MCF 10A (cell line): ENCODE measurements around the gene VSX2. TPM values are rescaled to one million over a fixed set of nuclear protein-coding genes. Genes with fewer than 3 reads are reported as not detected.

ENCODE experiments used
- BruUV-seq: library from RNA; stranded (reverse); fragments of 400-500 nt; replicated peaks from 2 replicates; lab custom pipeline; 2021; lab: Mats Ljungman, UMichigan
- CTCF ChIA-PET: fragments of 300-600 bp; sonication (Branson Sonifier 250); formaldehyde crosslinking; extraction: SDS; loops from one replicate; lab custom pipeline; 2021; ENCODE audit warnings: antibody characterized with exemption, inconsistent platforms; lab: Yijun Ruan, JAX
- POLR2A ChIA-PET: fragments of 300-600, 350-650 bp; sonication (Branson Sonifier 250); formaldehyde crosslinking; extraction: SDS; loops from one replicate; lab custom pipeline; 2020; ENCODE audit warnings: antibody characterized with exemption, inconsistent platforms; lab: Yijun Ruan, JAX
- DNase-seq: peaks from one replicate; pipeline ENCODE4 v3.0.0-alpha.2; 2018; ENCODE audit not compliant: unreplicated experiment
- H3K27ac Mint-ChIP-seq: one replicate; pipeline ENCODE4 v1.8.0; 2022; ENCODE audit warnings: mild to moderate bottlenecking, low read depth, mixed read lengths; ENCODE audit not compliant: unreplicated experiment
- H3K27me3 Mint-ChIP-seq: one replicate; pipeline ENCODE4 v1.8.0; 2022; ENCODE audit warnings: mixed read lengths; ENCODE audit not compliant: insufficient read depth, unreplicated experiment
- H3K36me3 Mint-ChIP-seq: one replicate; pipeline ENCODE4 v1.8.0; 2022; ENCODE audit warnings: mild to moderate bottlenecking, moderate library complexity, mixed read lengths; ENCODE audit not compliant: insufficient read depth, unreplicated experiment
- H3K4me1 Mint-ChIP-seq: one replicate; pipeline ENCODE4 v1.8.0; 2022; ENCODE audit warnings: mixed read lengths; ENCODE audit not compliant: insufficient read depth, unreplicated experiment
- H3K4me3 Mint-ChIP-seq: one replicate; pipeline ENCODE4 v1.8.0; 2022; ENCODE audit warnings: mild to moderate bottlenecking, moderate library complexity, mixed read lengths; ENCODE audit not compliant: unreplicated experiment
- H3K9me3 Mint-ChIP-seq: one replicate; pipeline ENCODE4 v1.8.0; 2022; ENCODE audit warnings: mixed read lengths; ENCODE audit not compliant: unreplicated experiment
- CTCF ChIP-seq: fragments of 200-600 bp; IDR thresholded peaks from one replicate; pipeline ENCODE4 v1.8.0; 2022; ENCODE audit warnings: antibody characterized with exemption, mild to moderate bottlenecking; ENCODE audit not compliant: unreplicated experiment
- intact Hi-C: fragments of 100-400 bp; cut with micrococcal nuclease; formaldehyde crosslinking; loops from 2 replicates; pipeline ENCODE4 v1.14.1; 2022
- total RNA-seq: library from RNA; stranded (reverse); gene quantifications from 2 replicates; pipeline ENCODE4 v1.2.3, GENCODE V29; 2022

The VSX2 gene
- total RNA-seq, 1 experiment from 2014 or later, result not detected

- Mint-ChIP-seq H3K27me3 (peaks cover 48% of the 10 kb centered on the region), H3K27ac (no peak overlapping the region), H3K4me1 (no peaks in the 10 kb centered on the region), H3K9me3 (no peaks in the 10 kb centered on the region), H3K4me3 (no peak overlapping the region), H3K36me3 (peaks cover 7% of the 10 kb centered on the region)
- TF ChIP-seq CTCF, result no peak
- POLR2A ChIA-PET, result no interaction called here
- no peak for DNase-seq
- BruUV-seq, result no TSS peak
- intact Hi-C loops, result no loop called here
- CTCF ChIA-PET, result interaction anchor here (1.6 to 2.5 kb wide), 2 partner anchors 17 to 22 kb away, joined by 6 to 7 read pairs; no protein-coding TSS in a partner anchor
These were observed 4.2 kb upstream of the VSX2 start for GRCh38 chr14:74235017-74235416.

DNA sequence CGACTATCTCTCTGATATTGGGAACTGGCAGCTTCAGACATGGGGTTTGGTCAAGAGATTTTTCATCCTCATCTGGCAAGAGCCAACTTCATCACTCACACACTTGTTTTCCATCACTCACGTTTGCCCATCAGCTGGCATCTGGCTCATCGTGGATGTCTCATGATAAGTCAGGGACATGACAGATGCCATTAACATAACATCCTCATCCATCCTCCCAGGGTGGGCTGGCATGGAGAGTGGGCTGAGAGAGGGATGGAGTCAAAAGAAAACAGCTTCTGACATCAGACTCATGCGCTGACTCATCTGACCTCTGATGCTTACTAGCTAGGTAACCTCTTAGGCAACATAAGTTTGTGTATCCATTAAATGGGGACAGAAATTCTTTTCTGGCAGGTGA lies 1.8 kb upstream of the VSX2 start:
- ChIA-PET POLR2A (no interaction called here), CTCF (interaction anchor here (1.1 kb wide), 1 partner anchor 14 kb away, joined by 3 read pairs; no protein-coding TSS in a partner anchor)
- BruUV-seq, result no TSS peak
- intact Hi-C loops, result no loop called here
- no peak overlapping the region for H3K27ac Mint-ChIP-seq
- H3K4me1 Mint-ChIP-seq, result peaks cover 4% of the 10 kb centered on the region
- peaks cover 7% of the 10 kb centered on the region for H3K36me3 Mint-ChIP-seq
- H3K4me3 Mint-ChIP-seq, result no peak overlapping the region
- no peaks in the 10 kb centered on the region for H3K9me3 Mint-ChIP-seq
- TF ChIP-seq CTCF, result no peak
- peaks cover 57% of the 10 kb centered on the region for H3K27me3 Mint-ChIP-seq
- no peak for DNase-seq

DNA sequence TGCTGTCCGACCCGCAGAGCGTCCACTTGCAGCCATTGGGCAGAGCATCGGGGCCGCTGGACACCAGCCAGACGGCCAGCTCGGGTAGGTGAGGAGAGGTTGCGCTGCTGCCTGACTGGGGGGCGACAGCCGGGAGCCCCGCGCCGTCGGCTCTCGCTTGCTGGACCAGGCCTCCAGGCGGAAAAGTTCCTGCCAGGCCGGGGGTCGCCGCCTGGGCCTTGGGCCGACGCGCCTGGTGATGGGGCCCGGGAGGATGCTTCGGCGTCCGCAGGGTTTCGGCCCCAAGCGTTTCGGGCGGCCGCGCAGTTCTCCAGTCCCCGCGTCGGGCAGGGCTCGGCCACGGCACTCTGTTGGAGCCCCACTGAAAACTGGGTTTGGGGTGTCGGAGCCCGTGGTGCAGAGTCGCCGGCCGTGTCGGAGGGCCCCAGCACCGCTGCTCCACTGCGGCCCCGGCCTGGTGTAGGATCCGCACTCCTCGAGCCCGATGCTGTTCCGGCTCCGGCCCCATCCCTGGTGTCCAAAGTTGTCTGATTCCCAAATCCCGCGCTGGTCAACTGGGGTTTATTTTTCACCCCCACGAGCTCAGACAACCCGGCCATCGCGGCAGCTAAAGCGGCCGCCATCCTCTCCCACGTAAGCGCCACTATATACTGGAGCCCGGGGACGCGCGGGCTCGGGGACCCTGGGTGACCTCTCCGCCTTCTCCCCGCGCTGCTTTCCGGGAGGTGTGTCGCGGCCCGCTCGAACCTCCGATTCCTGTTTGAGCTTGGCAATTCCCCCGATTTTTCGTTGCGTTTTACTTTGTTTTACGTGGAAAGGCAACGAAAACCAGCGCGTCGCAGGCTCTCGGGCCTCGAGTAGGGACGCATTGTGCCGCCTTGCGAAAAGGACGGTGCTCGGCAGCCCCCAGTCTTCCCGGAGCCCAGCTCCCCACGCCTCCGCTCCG lies 872 bp downstream of the VSX2 start:
- H3K4me1 Mint-ChIP-seq, result peaks cover 4% of the 10 kb centered on the region
- H3K27ac Mint-ChIP-seq, result no peak overlapping the region
- no peak for DNase-seq
- no peaks in the 10 kb centered on the region for H3K9me3 Mint-ChIP-seq
- BruUV-seq, result no TSS peak
- no peaks in the 10 kb centered on the region for H3K36me3 Mint-ChIP-seq
- ChIA-PET CTCF (interaction anchor here (1.2 to 2.2 kb wide), 3 partner anchors 11 to 17 kb away, joined by 3 to 9 read pairs (median 8); no protein-coding TSS in a partner anchor), POLR2A (interaction anchor here (0.6 kb wide), 1 partner anchor 29 kb away, joined by 3 read pairs; no protein-coding TSS in a partner anchor)
- peaks cover 70% of the 10 kb centered on the region for H3K27me3 Mint-ChIP-seq
- TF ChIP-seq CTCF, result no peak
- no peak overlapping the region for H3K4me3 Mint-ChIP-seq
- intact Hi-C loops, result no loop called here
